ENCODE measurements around the gene ALK.

The ALK gene

GRCh38 chr2:29487967-29488555, 433.3 kb downstream of the ALK start:
- DNase-seq (ENCODE audit: low spot score): no peak

GRCh38 chr2:29485631-29486030, 435.8 kb downstream of the ALK start:
- no peak for DNase-seq (ENCODE audit: low spot score)

GRCh38 chr2:29485117-29485516, 436.3 kb downstream of the ALK start:
- no peak for DNase-seq (ENCODE audit: low spot score)

- DNase-seq (ENCODE audit: low spot score): no peak
These were observed 438.5 kb downstream of the ALK start for GRCh38 chr2:29482867-29483266.

- no peak for DNase-seq (ENCODE audit: low spot score)
These were observed 439.0 kb downstream of the ALK start for GRCh38 chr2:29482348-29482747.

GRCh38 chr2:29481313-29481712, 440.1 kb downstream of the ALK start:
- no peak for DNase-seq (ENCODE audit: low spot score)

GRCh38 chr2:29480426-29480825, 441.0 kb downstream of the ALK start:
- peak; percentile 6 for DNase-seq (ENCODE audit: low spot score)

GRCh38 chr2:29479401-29479800, 442.0 kb downstream of the ALK start:
- no peak for DNase-seq (ENCODE audit: low spot score)

GRCh38 chr2:29478641-29479040, 442.7 kb downstream of the ALK start:
- DNase-seq (ENCODE audit: low spot score): no peak

GRCh38 chr2:29477186-29477585, 444.2 kb downstream of the ALK start:
- no peak for DNase-seq (ENCODE audit: low spot score)

GRCh38 chr2:29475499-29475898, 445.9 kb downstream of the ALK start:
- peak; percentile 5 for DNase-seq (ENCODE audit: low spot score)

GRCh38 chr2:29469961-29470360, 451.4 kb downstream of the ALK start:
- DNase-seq (ENCODE audit: low spot score): no peak

- DNase-seq (ENCODE audit: low spot score): no peak
These were observed 451.9 kb downstream of the ALK start for GRCh38 chr2:29469516-29469915.

- DNase-seq (ENCODE audit: low spot score): no peak
These were observed 458.0 kb downstream of the ALK start for GRCh38 chr2:29463181-29463900.

- DNase-seq (ENCODE audit: low spot score): no peak
These were observed 459.1 kb downstream of the ALK start for GRCh38 chr2:29462293-29462692.

GRCh38 chr2:29460190-29460589, 461.2 kb downstream of the ALK start:
- DNase-seq (ENCODE audit: low spot score): no peak

- no peak for DNase-seq (ENCODE audit: low spot score)
These were observed 461.8 kb downstream of the ALK start for GRCh38 chr2:29459445-29460179.

- DNase-seq (ENCODE audit: low spot score): no peak
These were observed 465.0 kb downstream of the ALK start for GRCh38 chr2:29456429-29456828.

GRCh38 chr2:29455200-29455860, 466.1 kb downstream of the ALK start:
- peak; percentile 46 for DNase-seq (ENCODE audit: low spot score)

GRCh38 chr2:29452036-29452435, 469.4 kb downstream of the ALK start:
- no peak for DNase-seq (ENCODE audit: low spot score)

GRCh38 chr2:29450596-29451222, 470.7 kb downstream of the ALK start:
- no peak for DNase-seq (ENCODE audit: low spot score)

- DNase-seq (ENCODE audit: low spot score): no peak
These were observed 471.9 kb downstream of the ALK start for GRCh38 chr2:29449499-29449898.

All from Ammon's horn (tissue), 1 donor.